ENCODE results near the gene DTNBP1.
"Not testable (repeated sequence)": the region's sequence is repeated elsewhere in the genome, so short reads cannot be mapped to it uniquely, and the experiment has no call there.

Gene DTNBP1

DNA sequence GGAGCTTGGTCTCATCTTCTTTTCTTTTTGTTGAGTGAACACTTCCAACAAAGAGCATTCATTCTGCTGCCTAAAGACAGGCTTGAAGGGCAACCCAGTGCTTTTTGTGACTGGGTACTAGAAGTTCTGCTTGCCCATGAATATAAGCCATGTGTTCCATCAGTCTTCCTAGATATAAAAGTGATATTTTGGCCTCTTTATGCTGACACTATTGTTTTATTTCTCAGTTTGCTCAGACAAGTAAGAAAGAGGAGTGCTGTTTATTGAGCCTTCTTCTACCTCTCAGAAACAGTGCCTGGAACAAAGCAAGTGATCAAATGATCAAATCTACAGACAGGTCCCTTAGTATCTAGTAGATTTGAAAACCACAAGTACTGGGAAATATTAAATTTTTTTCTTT is 2.4 kb upstream of the DTNBP1 start:
- H3K9me3 ChIP-seq (ENCODE audit: insufficient read depth, low read depth, low read length), result no peaks in the 10 kb centered on the region
- H3K36me3 ChIP-seq (ENCODE audit: insufficient read depth, low read depth, low read length), result no peaks in the 10 kb centered on the region
- H3K27me3 ChIP-seq (ENCODE audit: insufficient read depth, low read length), result peaks cover 40% of the 10 kb centered on the region
- peaks cover 4% of the 10 kb centered on the region; the same call in 1 of the 2 replicates for H3K4me1 ChIP-seq (ENCODE audit: insufficient read depth, low read length)
- no peak overlapping the region for H3K9ac ChIP-seq (ENCODE audit: low read depth, low read length)
- no peak overlapping the region for H3K4me3 ChIP-seq (ENCODE audit: low read length)
- H3K27ac ChIP-seq (ENCODE audit: low read length), result no peak overlapping the region

DNA sequence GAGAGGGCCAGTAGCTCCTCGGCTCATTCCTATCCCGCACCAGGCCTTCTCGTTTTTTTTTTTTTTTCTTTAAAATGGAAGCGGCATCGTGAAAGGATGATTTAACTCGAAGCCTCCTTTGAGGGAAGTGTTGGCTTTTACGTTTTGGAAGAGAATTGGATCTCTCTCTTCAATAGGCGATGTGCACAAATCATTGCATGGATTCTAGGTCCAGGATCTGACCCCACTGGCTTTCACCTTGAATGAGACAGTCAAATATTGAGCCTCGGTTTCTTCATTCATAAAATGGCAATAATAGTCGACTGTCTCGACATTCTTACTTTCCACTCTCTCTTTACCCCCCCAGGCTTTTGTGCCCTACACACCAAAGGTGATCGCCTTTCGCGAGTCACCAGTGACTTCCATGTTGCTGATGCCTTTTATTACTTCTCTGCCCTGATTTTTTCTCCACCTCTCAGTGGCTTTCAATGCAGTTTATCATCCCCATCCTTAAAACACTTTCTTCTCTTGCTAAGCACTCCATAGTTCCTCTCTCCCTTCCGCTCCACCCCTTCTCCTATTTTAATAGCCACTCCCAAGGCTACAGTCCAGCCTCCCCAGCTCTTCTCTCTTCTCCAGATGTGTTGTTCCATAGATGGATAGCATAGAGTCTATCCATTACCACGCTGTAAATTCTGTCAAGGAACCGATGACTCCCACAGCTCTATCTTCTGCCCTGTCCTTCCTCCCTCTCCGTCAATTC is 473 bp upstream of the DTNBP1 start:
- H3K9ac ChIP-seq (ENCODE audit: low read depth, low read length), result no peak overlapping the region
- no peaks in the 10 kb centered on the region for H3K9me3 ChIP-seq (ENCODE audit: insufficient read depth, low read depth, low read length)
- H3K27me3 ChIP-seq (ENCODE audit: insufficient read depth, low read length), result peaks cover 32% of the 10 kb centered on the region
- H3K4me1 ChIP-seq (ENCODE audit: insufficient read depth, low read length), result peaks cover 11% of the 10 kb centered on the region
- 0 out of 2 replicates have a peak, but pooled peaks cover 3% of the 10 kb centered on the region for H3K36me3 ChIP-seq (ENCODE audit: insufficient read depth, low read depth, low read length)
- no peak overlapping the region for H3K27ac ChIP-seq (ENCODE audit: low read length)
- H3K4me3 ChIP-seq (ENCODE audit: low read length), result peak overlapping the region; percentile 78; the same call in 1 of the 2 replicates

DNA sequence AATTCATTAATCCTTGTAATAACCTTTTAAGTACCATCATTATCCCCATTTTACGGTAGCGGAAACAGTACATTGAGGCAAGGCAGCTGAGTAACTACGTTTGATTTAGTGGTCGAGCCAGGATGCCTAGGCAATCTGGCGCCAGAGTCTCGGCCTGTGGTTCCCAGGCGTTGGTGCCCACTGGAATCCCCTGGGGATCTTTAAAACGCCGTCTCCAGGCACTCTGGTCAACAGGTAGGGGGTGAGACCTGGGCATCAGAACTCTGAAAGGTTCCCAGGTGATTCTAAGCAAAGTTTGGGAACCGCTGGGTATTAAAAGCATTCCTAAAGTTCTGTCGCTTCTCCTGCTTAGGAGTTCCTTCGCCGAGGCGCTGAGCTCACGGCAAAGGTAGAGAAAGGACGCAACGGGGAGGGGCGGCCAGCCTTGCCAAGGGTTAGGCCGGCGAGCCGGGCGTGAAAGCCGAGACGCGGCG is 939 bp downstream of the DTNBP1 start:
- Histone ChIP-seq H3K4me3 (ENCODE audit: low read length) (peak overlapping the region; percentile 78), H3K36me3 (ENCODE audit: insufficient read depth, low read depth, low read length) (0 out of 2 replicates have a peak, but pooled peaks cover 3% of the 10 kb centered on the region), H3K4me1 (ENCODE audit: insufficient read depth, low read length) (peaks cover 17% of the 10 kb centered on the region), H3K27ac (ENCODE audit: low read length) (no peak overlapping the region), H3K9ac (ENCODE audit: low read depth, low read length) (peak overlapping the region; percentile 69; the same call in 1 of the 2 replicates), H3K9me3 (ENCODE audit: insufficient read depth, low read depth, low read length) (no peaks in the 10 kb centered on the region), H3K27me3 (ENCODE audit: insufficient read depth, low read length) (peaks cover 32% of the 10 kb centered on the region)

DNA sequence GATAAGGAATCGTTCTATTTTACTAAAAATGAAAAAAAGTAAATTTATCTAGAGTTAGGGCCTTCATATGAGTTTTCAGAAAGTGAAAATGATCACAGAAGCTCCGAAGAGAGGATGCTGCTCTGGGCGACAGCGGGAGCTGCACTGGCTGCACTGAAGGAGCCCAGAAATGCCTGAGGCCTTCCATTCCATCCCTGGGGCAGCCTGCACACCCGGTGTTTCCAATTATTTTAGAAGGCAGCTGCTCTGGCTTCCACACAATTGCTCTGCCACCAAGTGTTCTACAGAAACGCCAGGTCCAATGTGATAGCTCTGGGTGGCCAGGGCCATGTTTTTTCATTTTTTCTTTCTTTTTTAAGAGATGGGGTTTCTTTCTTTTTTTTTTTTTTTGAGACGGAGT is 3.6 kb downstream of the DTNBP1 start:
- peaks cover 17% of the 10 kb centered on the region for H3K4me1 ChIP-seq (ENCODE audit: insufficient read depth, low read length)
- H3K27ac ChIP-seq (ENCODE audit: low read length), result no peak overlapping the region
- H3K27me3 ChIP-seq (ENCODE audit: insufficient read depth, low read length), result peaks cover 19% of the 10 kb centered on the region
- no peaks in the 10 kb centered on the region for H3K9me3 ChIP-seq (ENCODE audit: insufficient read depth, low read depth, low read length)
- H3K4me3 ChIP-seq (ENCODE audit: low read length), result no peak overlapping the region
- no peak overlapping the region for H3K9ac ChIP-seq (ENCODE audit: low read depth, low read length)
- 0 out of 2 replicates have a peak, but pooled peaks cover 3% of the 10 kb centered on the region for H3K36me3 ChIP-seq (ENCODE audit: insufficient read depth, low read depth, low read length)

DNA sequence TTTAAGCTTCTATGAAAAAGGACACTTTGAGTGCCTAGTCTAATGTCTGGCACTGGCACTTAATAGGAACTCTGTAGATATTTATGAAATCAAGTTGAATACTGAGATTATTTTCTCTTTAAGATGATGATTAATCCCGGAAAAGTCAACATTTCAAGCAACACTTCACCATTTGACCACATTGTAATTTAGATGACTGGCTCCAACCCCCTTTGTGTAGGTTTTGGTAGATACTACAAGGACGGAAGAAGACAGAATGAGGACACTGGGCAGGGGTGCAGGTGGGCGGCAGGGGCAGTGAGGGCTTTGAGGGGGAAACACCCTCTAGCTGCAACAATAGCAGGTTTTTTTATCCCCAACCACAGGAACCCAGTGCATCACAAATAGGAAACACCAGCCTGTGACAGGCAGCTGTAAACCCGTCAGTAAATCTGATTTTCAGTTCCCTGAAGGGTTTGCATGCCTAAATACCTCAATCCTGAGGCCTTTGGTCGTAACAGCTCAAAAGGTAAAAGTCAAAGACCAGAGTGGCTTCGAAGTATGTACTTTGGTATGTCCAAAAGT is 4.6 kb downstream of the DTNBP1 start:
- Histone ChIP-seq H3K9ac (ENCODE audit: low read depth, low read length) (peak overlapping the region; percentile 33; the same call in 1 of the 2 replicates), H3K27ac (ENCODE audit: low read length) (no peak overlapping the region), H3K9me3 (ENCODE audit: insufficient read depth, low read depth, low read length) (no peaks in the 10 kb centered on the region), H3K4me3 (ENCODE audit: low read length) (no peak overlapping the region), H3K27me3 (ENCODE audit: insufficient read depth, low read length) (peaks cover 10% of the 10 kb centered on the region), H3K4me1 (ENCODE audit: insufficient read depth, low read length) (peaks cover 17% of the 10 kb centered on the region), H3K36me3 (ENCODE audit: insufficient read depth, low read depth, low read length) (0 out of 2 replicates have a peak, but pooled peaks cover 3% of the 10 kb centered on the region)

DNA sequence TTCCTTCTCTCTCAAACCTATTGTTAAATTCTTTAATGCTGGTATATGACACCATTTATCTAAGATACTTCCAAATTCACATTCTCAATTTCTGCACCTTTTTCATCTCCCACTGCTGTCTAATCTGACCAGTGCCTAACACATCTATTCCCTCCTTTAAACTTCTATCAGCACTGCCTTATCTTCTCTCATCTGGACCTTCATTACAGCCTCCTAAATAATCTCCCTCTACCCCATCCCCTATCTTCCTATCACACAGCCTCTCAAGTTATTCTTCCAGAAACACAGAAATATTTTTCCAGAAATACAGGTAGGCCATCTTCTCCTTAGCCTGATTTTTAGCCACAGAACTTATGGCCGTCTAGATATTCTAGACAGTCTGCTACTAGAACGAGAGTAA is 5.5 kb downstream of the DTNBP1 start:
- Histone ChIP-seq H3K27ac (ENCODE audit: low read length) (no peak overlapping the region), H3K4me3 (ENCODE audit: low read length) (no peak overlapping the region), H3K9ac (ENCODE audit: low read depth, low read length) (no peak overlapping the region), H3K36me3 (ENCODE audit: insufficient read depth, low read depth, low read length) (0 out of 2 replicates have a peak, but pooled peaks cover 3% of the 10 kb centered on the region), H3K4me1 (ENCODE audit: insufficient read depth, low read length) (peaks cover 17% of the 10 kb centered on the region), H3K27me3 (ENCODE audit: insufficient read depth, low read length) (peaks cover 7% of the 10 kb centered on the region; the same call in 1 of the 2 replicates), H3K9me3 (ENCODE audit: insufficient read depth, low read depth, low read length) (no peaks in the 10 kb centered on the region)

DNA sequence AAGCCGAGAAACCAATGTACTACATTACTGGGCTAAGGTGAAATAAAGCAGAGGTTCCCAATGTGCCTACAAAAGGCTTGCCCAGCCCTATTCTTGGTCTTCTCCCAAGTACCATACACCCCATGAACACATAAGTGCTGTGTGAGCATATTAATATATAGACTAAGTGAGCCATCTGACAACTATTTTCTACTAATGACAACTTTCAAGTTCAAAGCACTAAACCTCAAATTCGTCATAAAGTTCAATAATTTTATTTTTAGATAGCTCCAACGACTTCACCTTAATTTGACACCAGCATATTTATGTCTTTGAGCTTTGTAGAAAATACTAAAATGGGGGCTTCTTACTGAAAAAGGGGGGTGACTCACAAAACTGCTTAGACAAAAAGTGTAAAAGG is 6.7 kb downstream of the DTNBP1 start:
- Histone ChIP-seq H3K9me3 (ENCODE audit: insufficient read depth, low read depth, low read length) (no peaks in the 10 kb centered on the region), H3K27me3 (ENCODE audit: insufficient read depth, low read length) (no peaks in the 10 kb centered on the region), H3K27ac (ENCODE audit: low read length) (no peak overlapping the region), H3K4me1 (ENCODE audit: insufficient read depth, low read length) (peaks cover 14% of the 10 kb centered on the region), H3K36me3 (ENCODE audit: insufficient read depth, low read depth, low read length) (0 out of 2 replicates have a peak, but pooled peaks cover 3% of the 10 kb centered on the region), H3K9ac (ENCODE audit: low read depth, low read length) (no peak overlapping the region), H3K4me3 (ENCODE audit: low read length) (no peak overlapping the region)

DNA sequence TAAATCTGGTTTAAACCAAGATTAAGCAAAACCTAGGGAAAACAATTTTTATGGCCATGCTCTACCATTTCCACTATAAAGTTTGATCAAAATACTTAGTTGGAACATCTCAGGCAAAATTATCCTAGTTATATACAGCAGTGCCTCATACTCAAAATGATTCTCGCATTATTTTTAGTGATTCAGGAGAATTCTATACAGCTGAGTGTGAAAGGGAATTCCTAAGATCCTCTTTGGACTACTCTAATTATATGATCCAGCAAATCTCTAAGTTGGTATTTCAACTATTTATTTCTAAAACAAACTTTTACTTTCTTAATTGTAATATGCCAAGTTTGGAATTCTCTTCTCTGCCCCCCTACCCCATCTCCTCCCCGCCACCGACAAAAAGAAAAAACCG is 8.6 kb downstream of the DTNBP1 start:
- H3K4me3 ChIP-seq (ENCODE audit: low read length), result no peak overlapping the region
- H3K27me3 ChIP-seq (ENCODE audit: insufficient read depth, low read length), result no peaks in the 10 kb centered on the region
- H3K27ac ChIP-seq (ENCODE audit: low read length), result no peak overlapping the region
- H3K9me3 ChIP-seq (ENCODE audit: insufficient read depth, low read depth, low read length), result no peaks in the 10 kb centered on the region
- H3K36me3 ChIP-seq (ENCODE audit: insufficient read depth, low read depth, low read length), result no peaks in the 10 kb centered on the region; the same call in 1 of the 2 replicates
- H3K4me1 ChIP-seq (ENCODE audit: insufficient read depth, low read length), result peaks cover 14% of the 10 kb centered on the region
- no peak overlapping the region for H3K9ac ChIP-seq (ENCODE audit: low read depth, low read length)

DNA sequence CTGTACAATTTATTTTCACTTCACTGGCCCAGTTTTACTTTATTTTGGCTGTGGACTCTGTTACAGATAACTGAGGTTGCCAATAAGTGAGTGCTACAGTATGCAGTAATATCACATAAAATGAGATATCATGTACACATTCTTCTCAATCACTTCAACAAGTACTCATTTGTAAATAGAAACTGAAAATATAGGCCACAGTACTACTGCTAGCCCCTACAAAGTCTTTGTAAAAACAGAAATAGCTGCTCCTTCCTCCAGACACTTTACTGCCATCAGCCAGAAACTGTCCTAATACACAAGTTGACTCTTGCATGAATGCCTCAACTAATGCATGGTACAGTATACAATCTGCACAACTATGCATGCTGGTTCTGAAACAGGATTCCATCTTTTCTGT is 9.2 kb downstream of the DTNBP1 start:
- Histone ChIP-seq H3K4me1 (ENCODE audit: insufficient read depth, low read length) (peaks cover 9% of the 10 kb centered on the region), H3K27ac (ENCODE audit: low read length) (no peak overlapping the region), H3K9me3 (ENCODE audit: insufficient read depth, low read depth, low read length) (no peaks in the 10 kb centered on the region), H3K4me3 (ENCODE audit: low read length) (no peak overlapping the region), H3K36me3 (ENCODE audit: insufficient read depth, low read depth, low read length) (no peaks in the 10 kb centered on the region; the same call in 1 of the 2 replicates), H3K27me3 (ENCODE audit: insufficient read depth, low read length) (no peaks in the 10 kb centered on the region), H3K9ac (ENCODE audit: low read depth, low read length) (no peak overlapping the region)

DNA sequence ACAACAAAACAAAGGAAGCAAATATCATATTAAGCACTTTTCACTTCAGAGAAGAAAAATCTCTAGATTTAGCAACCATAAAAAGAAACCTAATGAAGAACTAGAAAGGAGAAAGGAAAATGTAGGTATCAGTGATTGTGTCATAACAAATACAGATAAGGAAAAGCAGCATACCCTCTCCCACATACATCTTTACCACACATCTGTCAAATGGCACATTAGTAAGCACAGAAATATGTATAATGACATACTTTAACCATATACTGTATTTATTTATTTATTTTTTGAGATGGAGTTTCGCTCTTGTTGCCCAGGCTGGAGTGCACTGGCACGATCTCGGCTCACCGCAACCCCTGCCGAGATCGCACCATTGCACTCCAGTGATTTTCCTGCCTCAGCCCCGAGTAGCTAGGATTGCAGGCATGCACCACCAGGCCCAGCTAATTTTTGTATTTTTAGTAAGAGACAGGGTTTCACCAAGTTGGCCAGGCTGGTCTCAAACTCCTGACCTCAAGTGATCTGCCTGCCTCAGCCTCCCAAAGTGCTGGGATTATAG is 12.7 kb downstream of the DTNBP1 start:
- not testable (repeated sequence) for H3K4me1 ChIP-seq (ENCODE audit: insufficient read depth, low read length); H3K9me3 ChIP-seq (ENCODE audit: insufficient read depth, low read depth, low read length); H3K4me3 ChIP-seq (ENCODE audit: low read length); H3K36me3 ChIP-seq (ENCODE audit: insufficient read depth, low read depth, low read length); H3K27ac ChIP-seq (ENCODE audit: low read length); H3K9ac ChIP-seq (ENCODE audit: low read depth, low read length); H3K27me3 ChIP-seq (ENCODE audit: insufficient read depth, low read length)

DNA sequence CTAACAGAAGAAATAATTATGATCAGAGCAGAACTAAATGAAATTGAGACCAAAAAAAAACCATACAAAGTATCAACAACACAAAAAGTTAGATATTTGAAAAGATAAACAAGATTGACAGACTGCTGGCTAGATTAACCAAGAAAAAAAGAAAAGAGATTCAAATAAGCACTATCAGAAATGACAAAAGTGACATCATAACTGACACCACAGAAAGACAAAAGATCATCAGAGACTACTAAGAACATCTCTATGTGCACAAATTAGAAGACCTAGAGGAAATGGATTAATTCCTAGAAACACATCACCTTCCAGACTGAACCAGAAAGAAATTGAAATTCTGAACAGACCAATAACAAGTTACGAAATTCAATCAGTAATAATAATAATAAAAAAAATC is 17.9 kb downstream of the DTNBP1 start:
- H3K27me3 ChIP-seq (ENCODE audit: insufficient read depth, low read length), result no peaks in the 10 kb centered on the region
- H3K27ac ChIP-seq (ENCODE audit: low read length), result no peak overlapping the region
- no peaks in the 10 kb centered on the region for H3K4me1 ChIP-seq (ENCODE audit: insufficient read depth, low read length)
- H3K4me3 ChIP-seq (ENCODE audit: low read length), result no peak overlapping the region
- no peaks in the 10 kb centered on the region for H3K9me3 ChIP-seq (ENCODE audit: insufficient read depth, low read depth, low read length)
- no peaks in the 10 kb centered on the region; the same call in 1 of the 2 replicates for H3K36me3 ChIP-seq (ENCODE audit: insufficient read depth, low read depth, low read length)
- no peak overlapping the region for H3K9ac ChIP-seq (ENCODE audit: low read depth, low read length)

DNA sequence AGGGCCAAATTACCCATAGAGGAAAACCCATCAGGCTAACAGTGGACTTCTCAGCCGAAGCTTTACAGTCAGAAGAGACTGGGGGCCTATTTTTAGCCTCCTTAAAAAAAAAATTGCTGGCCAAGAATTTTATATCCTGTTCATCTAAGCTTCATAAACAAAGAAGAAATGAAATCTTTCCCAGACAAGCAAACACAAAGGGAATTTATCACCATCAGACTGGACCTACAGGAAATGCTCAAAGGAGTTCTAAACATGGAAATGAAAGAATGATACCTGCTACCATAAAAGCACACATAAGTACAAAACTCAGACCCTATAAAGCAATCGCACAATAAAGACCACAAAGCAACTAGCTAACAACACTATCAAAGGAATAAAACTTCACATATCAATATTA is 19.3 kb downstream of the DTNBP1 start:
- H3K27ac ChIP-seq (ENCODE audit: low read length), result no peak overlapping the region
- no peaks in the 10 kb centered on the region for H3K4me1 ChIP-seq (ENCODE audit: insufficient read depth, low read length)
- H3K4me3 ChIP-seq (ENCODE audit: low read length), result no peak overlapping the region
- H3K36me3 ChIP-seq (ENCODE audit: insufficient read depth, low read depth, low read length), result no peaks in the 10 kb centered on the region
- H3K9me3 ChIP-seq (ENCODE audit: insufficient read depth, low read depth, low read length), result no peaks in the 10 kb centered on the region
- no peak overlapping the region for H3K9ac ChIP-seq (ENCODE audit: low read depth, low read length)
- no peaks in the 10 kb centered on the region for H3K27me3 ChIP-seq (ENCODE audit: insufficient read depth, low read length)

All from iPS-20b (cell line).